Activated CD8-positive, alpha-beta T cell treated with anti-CD3 and anti-CD28 coated beads, Interleukin-2, amount 10 ng/mL, durations not matched to agents 7 days and 5 days (primary cell): ENCODE data around the gene NOD2. TPM values are rescaled to one million over a fixed set of nuclear protein-coding genes. Genes with fewer than 3 reads are reported as not detected.

Source experiments
- ATAC-seq: fragments of 150-1000 bp; cut with Tn5 transposase; one replicate; pipeline ENCODE4 v1.10.0; 2021; ENCODE audit warnings: moderate library complexity
- CTCF ChIA-PET: fragments of 350-600 bp; sonication (Branson Sonifier 250); formaldehyde crosslinking; loops from one replicate; lab custom pipeline; 2021; ENCODE audit warnings: antibody characterized with exemption; lab: Charles Lee
- POLR2A ChIA-PET: fragments of 350-600 bp; sonication (Branson Sonifier 250); formaldehyde crosslinking; loops from one replicate; lab custom pipeline; 2021; ENCODE audit warnings: antibody characterized with exemption; lab: Charles Lee
- DNase-seq: peaks from one replicate; pipeline ENCODE4 v3.0.0-alpha.2; 2020
- H3K27ac Mint-ChIP-seq: one replicate; pipeline ENCODE4 v1.8.0; 2021; ENCODE audit warnings: mild to moderate bottlenecking, mixed read lengths
- H3K27me3 Mint-ChIP-seq: one replicate; pipeline ENCODE4 v1.8.0; 2021; ENCODE audit warnings: low read depth, mixed read lengths
- H3K36me3 Mint-ChIP-seq: one replicate; pipeline ENCODE4 v1.8.0; 2021; ENCODE audit warnings: low read depth, mixed read lengths
- H3K4me1 Mint-ChIP-seq: one replicate; pipeline ENCODE4 v1.8.0; 2021; ENCODE audit warnings: low read depth, mixed read lengths
- H3K4me3 Mint-ChIP-seq: one replicate; pipeline ENCODE4 v1.8.0; 2021; ENCODE audit warnings: mild to moderate bottlenecking, mixed read lengths
- H3K9me3 Mint-ChIP-seq: one replicate; pipeline ENCODE4 v1.8.0; 2022; ENCODE audit warnings: mixed read lengths; ENCODE audit not compliant: insufficient read depth
- total RNA-seq, 2 experiments: library from RNA; stranded (reverse); gene quantifications; one replicate each; pipeline ENCODE4 v1.2.3, GENCODE V29; 2021

The NOD2 gene
- total RNA-seq, 2 experiments from 2014 or later = 1.6 to 1.7 TPM

GRCh38 chr16:50745940-50746339, 52.5 kb downstream of the NOD2 start:
- peaks cover 61% of the 10 kb centered on the region for H3K4me1 Mint-ChIP-seq
- DNase-seq = peak; percentile 41
- CTCF ChIA-PET = interaction anchor here (0.9 to 14.6 kb wide), 14 partner anchors 8 to 480 kb away, joined by 3 to 567 read pairs (median 9); partner anchors contain the start of genes ADCY7 and SNX20

GRCh38 chr16:50747207-50747956, 54.0 kb downstream of the NOD2 start:
- Mint-ChIP-seq H3K9me3 (no peaks in the 10 kb centered on the region), H3K36me3 (peaks cover 65% of the 10 kb centered on the region), H3K4me1 (peaks cover 61% of the 10 kb centered on the region), H3K27me3 (no peaks in the 10 kb centered on the region), H3K4me3 (peak overlapping the region; percentile 80), H3K27ac (peak overlapping the region; percentile 95)
- ChIA-PET CTCF (interaction anchor here (0.6 to 14.6 kb wide), 21 partner anchors 8 to 722 kb away, joined by 3 to 567 read pairs (median 5); partner anchors contain the start of genes ADCY7, CNEP1R1 and SNX20), POLR2A (interaction anchor here (1.1 to 4.1 kb wide), 5 partner anchors 64 to 81 kb away, joined by 3 to 58 read pairs (median 12); partner anchors contain the start of gene SNX20)
- ATAC-seq = peak; percentile 72
- peak; percentile 61 for DNase-seq

More at GRCh38 chr16:50745940-50746339, 52.5 kb downstream of the NOD2 start:
- H3K9me3 Mint-ChIP-seq = no peaks in the 10 kb centered on the region
- H3K4me3 Mint-ChIP-seq = peak overlapping the region; percentile 91
- H3K27me3 Mint-ChIP-seq = no peaks in the 10 kb centered on the region
- peak overlapping the region; percentile 93 for H3K27ac Mint-ChIP-seq
- peaks cover 57% of the 10 kb centered on the region for H3K36me3 Mint-ChIP-seq
- POLR2A ChIA-PET = interaction anchor here (1.1 to 4.1 kb wide), 8 partner anchors 18 to 82 kb away, joined by 3 to 58 read pairs (median 10); partner anchors contain the start of gene SNX20
- no peak for ATAC-seq

GRCh38 chr16:50751528-50751927, 58.1 kb downstream of the NOD2 start:
- Mint-ChIP-seq H3K27ac (peak overlapping the region; percentile 39), H3K36me3 (peaks cover 64% of the 10 kb centered on the region), H3K4me3 (no peak overlapping the region), H3K9me3 (no peaks in the 10 kb centered on the region), H3K27me3 (no peaks in the 10 kb centered on the region), H3K4me1 (peaks cover 58% of the 10 kb centered on the region)
- no peak for DNase-seq
- CTCF ChIA-PET = interaction anchor here (1.4 to 14.6 kb wide), 4 partner anchors 10 to 380 kb away, joined by 3 to 567 read pairs (median 14); partner anchors contain the start of genes CYLD and SNX20
- POLR2A ChIA-PET = interaction anchor here (1.1 kb wide), 1 partner anchor 27 kb away, joined by 4 read pairs; no protein-coding TSS in a partner anchor
- no peak for ATAC-seq

- no peak for DNase-seq
- Mint-ChIP-seq H3K4me1 (peaks cover 58% of the 10 kb centered on the region), H3K9me3 (no peaks in the 10 kb centered on the region), H3K27ac (peak overlapping the region; percentile 50), H3K36me3 (peaks cover 66% of the 10 kb centered on the region), H3K27me3 (no peaks in the 10 kb centered on the region), H3K4me3 (no peak overlapping the region)
- POLR2A ChIA-PET = interaction anchor here (0.7 kb wide), 1 partner anchor 741 kb away, joined by 5 read pairs; no protein-coding TSS in a partner anchor
- ATAC-seq = no peak
- CTCF ChIA-PET = interaction anchor here (0.7 to 14.6 kb wide), 3 partner anchors 8 to 78 kb away, joined by 3 to 567 read pairs (median 3); partner anchors contain the start of gene SNX20
Observed at GRCh38 chr16:50752471-50753235, 59.2 kb downstream of the NOD2 start.

- H3K36me3 Mint-ChIP-seq = peaks cover 66% of the 10 kb centered on the region
- no peak overlapping the region for H3K4me3 Mint-ChIP-seq
- H3K4me1 Mint-ChIP-seq = peaks cover 48% of the 10 kb centered on the region
- ChIA-PET POLR2A (interaction anchor here (0.6 kb wide), 1 partner anchor 22 kb away, joined by 3 read pairs; no protein-coding TSS in a partner anchor), CTCF (interaction anchor here (0.7 to 3.0 kb wide), 10 partner anchors 10 to 429 kb away, joined by 3 to 12 read pairs (median 6); no protein-coding TSS in a partner anchor)
- no peak overlapping the region for H3K27ac Mint-ChIP-seq
- ATAC-seq (no peak), DNase-seq (no peak)
- H3K9me3 Mint-ChIP-seq = no peaks in the 10 kb centered on the region
- no peaks in the 10 kb centered on the region for H3K27me3 Mint-ChIP-seq
Observed at GRCh38 chr16:50756473-50756872, 63.1 kb downstream of the NOD2 start.

GRCh38 chr16:50761267-50761666, 67.9 kb downstream of the NOD2 start:
- CTCF ChIA-PET = no interaction called here
- Mint-ChIP-seq H3K4me1 (peaks cover 58% of the 10 kb centered on the region), H3K9me3 (peaks cover 8% of the 10 kb centered on the region), H3K36me3 (peaks cover 72% of the 10 kb centered on the region), H3K27ac (no peak overlapping the region), H3K4me3 (no peak overlapping the region), H3K27me3 (no peaks in the 10 kb centered on the region)
- POLR2A ChIA-PET = interaction anchor here (1.4 kb wide), 1 partner anchor 20 kb away, joined by 4 read pairs; the partner anchor contains the start of gene CYLD
- DNase-seq = no peak
- no peak for ATAC-seq

- ChIA-PET CTCF (interaction anchor here (1.0 to 2.5 kb wide), 2 partner anchors 44 to 96 kb away, joined by 4 to 19 read pairs; no protein-coding TSS in a partner anchor), POLR2A (interaction anchor here (1.4 kb wide), 1 partner anchor 21 kb away, joined by 4 read pairs; the partner anchor contains the start of gene CYLD)
- H3K27ac Mint-ChIP-seq = no peak overlapping the region
- no peak for ATAC-seq
- H3K4me3 Mint-ChIP-seq = no peak overlapping the region
- peaks cover 57% of the 10 kb centered on the region for H3K4me1 Mint-ChIP-seq
- no peaks in the 10 kb centered on the region for H3K27me3 Mint-ChIP-seq
- H3K9me3 Mint-ChIP-seq = peaks cover 13% of the 10 kb centered on the region
- peaks cover 73% of the 10 kb centered on the region for H3K36me3 Mint-ChIP-seq
- DNase-seq = no peak
Observed at GRCh38 chr16:50762241-50762640, 68.8 kb downstream of the NOD2 start.

- Mint-ChIP-seq H3K4me1 (peaks cover 57% of the 10 kb centered on the region), H3K36me3 (peaks cover 74% of the 10 kb centered on the region), H3K4me3 (no peak overlapping the region), H3K27me3 (no peaks in the 10 kb centered on the region), H3K27ac (no peak overlapping the region), H3K9me3 (peaks cover 13% of the 10 kb centered on the region)
- no peak for ATAC-seq
- ChIA-PET CTCF (interaction anchor here (1.3 to 2.5 kb wide), 2 partner anchors 43 to 95 kb away, joined by 3 to 19 read pairs; no protein-coding TSS in a partner anchor), POLR2A (no interaction called here)
- no peak for DNase-seq
Observed at GRCh38 chr16:50763211-50763610, 69.8 kb downstream of the NOD2 start.

GRCh38 chr16:50765260-50765659, 71.9 kb downstream of the NOD2 start:
- H3K36me3 Mint-ChIP-seq = peaks cover 84% of the 10 kb centered on the region
- H3K27ac Mint-ChIP-seq = no peak overlapping the region
- no peaks in the 10 kb centered on the region for H3K27me3 Mint-ChIP-seq
- ATAC-seq (no peak), DNase-seq (no peak)
- H3K9me3 Mint-ChIP-seq = peaks cover 18% of the 10 kb centered on the region
- no peak overlapping the region for H3K4me3 Mint-ChIP-seq
- ChIA-PET POLR2A (interaction anchor here (0.5 kb wide), 1 partner anchor 497 kb away, joined by 3 read pairs; no protein-coding TSS in a partner anchor), CTCF (interaction anchor here (0.6 to 4.5 kb wide), 6 partner anchors 8 to 99 kb away, joined by 3 to 21 read pairs (median 4); no protein-coding TSS in a partner anchor)
- peaks cover 54% of the 10 kb centered on the region for H3K4me1 Mint-ChIP-seq

GRCh38 chr16:50765861-50766260, 72.5 kb downstream of the NOD2 start:
- H3K4me3 Mint-ChIP-seq = no peak overlapping the region
- ATAC-seq (no peak), DNase-seq (no peak)
- H3K36me3 Mint-ChIP-seq = peaks cover 86% of the 10 kb centered on the region
- H3K27ac Mint-ChIP-seq = no peak overlapping the region
- H3K4me1 Mint-ChIP-seq = peaks cover 51% of the 10 kb centered on the region
- ChIA-PET CTCF (interaction anchor here (1.3 to 4.5 kb wide), 5 partner anchors 19 to 100 kb away, joined by 4 to 21 read pairs (median 5); no protein-coding TSS in a partner anchor), POLR2A (interaction anchor here (0.5 kb wide), 1 partner anchor 498 kb away, joined by 3 read pairs; no protein-coding TSS in a partner anchor)
- peaks cover 18% of the 10 kb centered on the region for H3K9me3 Mint-ChIP-seq
- no peaks in the 10 kb centered on the region for H3K27me3 Mint-ChIP-seq
